Measurements from ENCODE around the gene PTPRK.

The PTPRK gene

DNA sequence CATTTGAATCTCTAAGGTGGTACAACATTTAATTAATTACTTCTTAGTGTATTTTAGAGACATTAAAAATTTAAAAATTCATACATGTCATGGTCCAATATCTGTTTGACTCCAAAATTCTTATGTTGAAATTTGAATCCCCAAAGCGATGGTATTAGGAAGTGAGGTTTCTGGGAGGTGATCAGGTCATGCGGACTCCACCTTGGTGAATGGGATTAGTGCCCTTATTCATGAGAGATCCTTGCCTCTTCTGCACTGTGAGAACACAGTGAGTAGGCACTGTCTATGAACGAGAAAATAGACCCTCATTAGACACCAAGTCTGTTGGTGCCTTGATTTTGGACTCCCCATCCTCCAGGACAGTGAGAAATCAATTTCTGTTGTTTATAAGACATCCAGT is 254.7 kb downstream of the PTPRK start:
- TF ChIP-seq CTCF (IDR thresholded peaks at IDR 0.05; ENCODE audit: low read depth, low read length, missing control alignments), result no peak
- in situ Hi-C loops (cut with HindIII; ENCODE audit: low pct_ligation_motif_present, low sequenced_read_pairs), result no loop called here
- H3K27ac ChIP-seq, result no peak overlapping the region
- no peak overlapping the region for H3K4me3 ChIP-seq (ENCODE audit: low read depth, low read length)
- no peaks in the 10 kb centered on the region for H3K36me3 ChIP-seq (replicated peaks)
- no peak for DNase-seq
- H3K27me3 ChIP-seq (replicated peaks), result no peaks in the 10 kb centered on the region

DNA sequence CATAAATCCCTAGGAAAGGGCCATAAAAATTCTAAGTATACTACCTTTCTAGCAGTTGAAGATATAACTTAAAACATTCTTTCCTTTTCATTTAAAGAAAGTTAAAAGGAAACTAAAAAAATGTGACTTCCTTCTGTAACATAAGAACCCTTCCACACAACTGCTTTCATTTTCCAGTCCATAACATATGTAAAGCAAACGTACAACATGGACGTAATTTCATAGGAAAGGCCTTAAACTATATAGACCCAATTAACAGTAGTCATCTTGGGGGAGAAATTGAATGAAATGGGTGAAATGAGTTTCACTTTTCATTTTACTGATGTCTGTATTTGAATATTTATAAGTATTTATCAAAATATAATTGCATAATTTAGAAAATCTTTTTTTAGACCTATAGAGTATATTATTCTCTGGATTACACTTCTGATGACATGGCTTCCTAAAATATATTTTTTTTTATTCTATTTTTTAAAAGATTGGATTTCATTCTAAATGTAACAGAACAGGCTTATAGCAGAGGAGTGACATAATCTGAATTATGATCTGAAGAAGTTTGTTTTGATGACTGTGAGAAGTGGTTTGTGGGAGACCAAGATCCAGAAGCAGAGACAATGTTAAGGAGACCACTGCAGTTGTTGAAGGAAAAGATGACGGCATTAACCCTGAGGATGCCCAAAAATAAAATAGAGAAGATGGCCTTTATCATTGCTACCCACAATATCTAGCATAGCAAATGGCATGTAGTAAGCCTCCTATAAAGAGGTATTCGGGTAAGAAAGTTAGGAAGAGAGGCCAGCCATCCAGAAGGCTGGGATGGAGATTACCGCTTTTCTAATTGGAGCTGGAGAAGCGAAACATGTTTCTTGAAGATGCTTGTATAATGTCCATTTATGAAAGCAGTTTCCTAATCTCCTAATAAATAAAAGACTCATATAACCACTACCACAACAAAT is 260.4 kb downstream of the PTPRK start:
- in situ Hi-C loops (cut with HindIII; ENCODE audit: low pct_ligation_motif_present, low sequenced_read_pairs), result no loop called here
- no peak overlapping the region for H3K27ac ChIP-seq
- H3K36me3 ChIP-seq (replicated peaks), result no peaks in the 10 kb centered on the region
- no peaks in the 10 kb centered on the region for H3K27me3 ChIP-seq (replicated peaks)
- DNase-seq, result no peak
- no peak for TF ChIP-seq CTCF (IDR thresholded peaks at IDR 0.05; ENCODE audit: low read depth, low read length, missing control alignments)
- no peak overlapping the region for H3K4me3 ChIP-seq (ENCODE audit: low read depth, low read length)

GRCh38 chr6:128259029-128259724 is 261.2 kb downstream of the PTPRK start:
- no peak for DNase-seq
- no peak overlapping the region for H3K4me3 ChIP-seq (ENCODE audit: low read depth, low read length)
- H3K27me3 ChIP-seq (replicated peaks), result no peaks in the 10 kb centered on the region
- H3K36me3 ChIP-seq (replicated peaks), result no peaks in the 10 kb centered on the region
- no peak for TF ChIP-seq CTCF (IDR thresholded peaks at IDR 0.05; ENCODE audit: low read depth, low read length, missing control alignments)
- no peak overlapping the region for H3K27ac ChIP-seq
- in situ Hi-C loops (cut with HindIII; ENCODE audit: low pct_ligation_motif_present, low sequenced_read_pairs), result no loop called here

DNA sequence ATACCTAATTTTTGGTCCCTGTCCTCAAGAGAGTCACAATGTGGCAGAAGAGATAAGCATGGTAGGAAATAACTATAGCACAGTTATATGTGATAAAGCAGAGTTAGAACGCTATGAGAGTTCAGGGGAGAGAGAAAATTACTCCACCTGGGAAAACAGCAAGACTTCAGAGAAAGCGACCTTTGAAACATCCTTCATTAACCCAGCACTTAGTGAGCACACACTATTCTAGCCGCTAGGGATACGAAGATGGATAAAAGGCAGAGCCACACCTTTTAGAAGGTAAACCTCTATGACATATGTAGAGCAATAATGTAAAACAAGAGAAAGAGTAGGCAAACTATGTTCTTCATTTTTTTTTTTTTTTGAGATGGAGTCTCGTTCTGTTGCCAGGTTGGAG is 264.3 kb downstream of the PTPRK start:
- H3K27me3 ChIP-seq (replicated peaks), result no peaks in the 10 kb centered on the region
- H3K27ac ChIP-seq, result no peak overlapping the region
- in situ Hi-C loops (cut with HindIII; ENCODE audit: low pct_ligation_motif_present, low sequenced_read_pairs), result no loop called here
- H3K36me3 ChIP-seq (replicated peaks), result no peaks in the 10 kb centered on the region
- TF ChIP-seq CTCF (IDR thresholded peaks at IDR 0.05; ENCODE audit: low read depth, low read length, missing control alignments), result no peak
- no peak overlapping the region for H3K4me3 ChIP-seq (ENCODE audit: low read depth, low read length)
- no peak for DNase-seq

DNA sequence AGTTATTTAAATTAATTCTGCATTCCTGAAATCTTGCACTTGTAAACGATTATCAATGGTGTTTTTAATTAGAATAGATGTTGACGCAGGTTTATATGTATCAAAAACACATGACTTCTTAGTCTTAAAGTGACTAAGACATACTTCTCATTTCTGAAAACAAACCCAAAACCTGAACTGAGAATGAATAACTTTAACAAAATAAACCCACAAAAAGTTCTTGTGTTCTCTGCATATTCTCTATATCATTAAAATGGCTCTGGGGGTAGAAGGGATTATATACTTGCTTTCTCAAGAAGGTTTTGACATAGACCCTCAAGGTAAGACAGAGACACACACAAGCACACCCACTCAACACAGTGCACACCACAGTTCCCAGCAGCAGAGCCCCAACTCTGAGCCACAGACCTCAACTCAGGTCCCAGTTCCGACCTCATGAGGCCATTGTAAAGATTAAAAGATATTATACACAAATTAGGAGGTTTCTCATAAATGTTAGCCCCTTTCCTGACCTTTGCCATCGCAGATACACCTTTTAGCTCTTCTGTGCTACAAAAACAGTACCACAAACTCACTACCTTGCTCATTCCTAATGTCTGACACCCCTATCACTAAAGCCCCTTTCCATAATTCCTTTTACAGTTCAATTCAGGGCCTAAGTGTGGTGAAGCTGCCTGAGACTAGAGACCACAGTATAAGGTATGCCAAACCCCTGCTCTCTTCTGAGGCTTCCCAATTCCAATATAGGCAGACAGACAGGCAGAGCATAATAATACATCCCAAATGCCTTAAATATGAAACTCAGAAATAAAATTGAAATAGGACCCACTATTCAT is 267.8 kb downstream of the PTPRK start:
- in situ Hi-C loops (cut with HindIII; ENCODE audit: low pct_ligation_motif_present, low sequenced_read_pairs), result no loop called here
- TF ChIP-seq CTCF (IDR thresholded peaks at IDR 0.05; ENCODE audit: low read depth, low read length, missing control alignments), result no peak
- Histone ChIP-seq H3K27me3 (replicated peaks) (no peaks in the 10 kb centered on the region), H3K36me3 (replicated peaks) (no peaks in the 10 kb centered on the region), H3K27ac (no peak overlapping the region), H3K4me3 (ENCODE audit: low read depth, low read length) (no peak overlapping the region)
- no peak for DNase-seq
